NK-92 treated with Interleukin-12 subunit alpha and Interleukin-12 subunit beta, amount 100 ng/mL, for 24 hours (cell line): Measurements from ENCODE around the gene METTL1.

Experiments
- DNase-seq: peaks from one replicate; lab custom pipeline; 2025; lab: John Stamatoyannopoulos, UW

METTL1 gene

GRCh38 chr12:57737467-57738460 is 34.1 kb downstream of the METTL1 start:
- no peak for DNase-seq

- no peak for DNase-seq
Measured at GRCh38 chr12:57736741-57737466, 35.0 kb downstream of the METTL1 start.

- no peak for DNase-seq
Measured at GRCh38 chr12:57735952-57736740, 35.8 kb downstream of the METTL1 start.

GRCh38 chr12:57735198-57735855 is 36.6 kb downstream of the METTL1 start:
- DNase-seq = no peak

- DNase-seq = no peak
Measured at GRCh38 chr12:57734591-57734990, 37.3 kb downstream of the METTL1 start.

- DNase-seq = no peak
Measured at GRCh38 chr12:57733928-57734327, 38.0 kb downstream of the METTL1 start.

- no peak for DNase-seq
Measured at GRCh38 chr12:57732726-57733593, 38.9 kb downstream of the METTL1 start.

GRCh38 chr12:57732270-57732669 is 39.6 kb downstream of the METTL1 start:
- DNase-seq = no peak

- no peak for DNase-seq
Measured at GRCh38 chr12:57731411-57732080, 40.4 kb downstream of the METTL1 start.

GRCh38 chr12:57730336-57731067 is 41.4 kb downstream of the METTL1 start:
- DNase-seq = no peak

GRCh38 chr12:57729321-57729844 is 42.5 kb downstream of the METTL1 start:
- no peak for DNase-seq

GRCh38 chr12:57727758-57728395 is 44.0 kb downstream of the METTL1 start:
- no peak for DNase-seq

GRCh38 chr12:57726884-57727757 is 44.8 kb downstream of the METTL1 start:
- no peak for DNase-seq

- no peak for DNase-seq
Measured at GRCh38 chr12:57726151-57726883, 45.6 kb downstream of the METTL1 start.

- no peak for DNase-seq
Measured at GRCh38 chr12:57725851-57726150, 46.1 kb downstream of the METTL1 start.

GRCh38 chr12:57724936-57725740 is 46.8 kb downstream of the METTL1 start:
- no peak for DNase-seq
